Mononuclear cell (primary cell): ENCODE measurements around the gene JARID2. TPM values are rescaled to one million over a fixed set of nuclear protein-coding genes. Genes with fewer than 3 reads are reported as not detected.
"Not testable (repeated sequence)": the region's sequence is repeated elsewhere in the genome, so short reads cannot be mapped to it uniquely, and the experiment has no call there.

Experiments used
- H3K27me3 ChIP-seq: 2 replicates; pipeline ENCODE4 v1.6.0; 2011; ENCODE audit warnings: low read length, control low read depth; ENCODE audit not compliant: insufficient read depth
- H3K4me1 ChIP-seq: 2 replicates; pipeline ENCODE4 v1.5.1; 2011; ENCODE audit warnings: mild to moderate bottlenecking, low read length, control low read depth; ENCODE audit not compliant: insufficient read depth
- H3K4me3 ChIP-seq: 2 replicates; pipeline ENCODE4 v1.5.1; 2011; ENCODE audit warnings: mild to moderate bottlenecking, low read length, moderate library complexity
- H3K9me3 ChIP-seq: 2 replicates; pipeline ENCODE4 v1.5.1; 2011; ENCODE audit warnings: low read depth, mild to moderate bottlenecking, control low read depth, low read length
- total RNA-seq: library from RNA; depleted of rRNA; stranded (reverse); fragments of >200 nt; gene quantifications from one replicate; pipeline ENCODE4 v1.2.3, GENCODE V29; 2012

JARID2 gene
- total RNA-seq, 1 donor = 74.8 TPM

DNA sequence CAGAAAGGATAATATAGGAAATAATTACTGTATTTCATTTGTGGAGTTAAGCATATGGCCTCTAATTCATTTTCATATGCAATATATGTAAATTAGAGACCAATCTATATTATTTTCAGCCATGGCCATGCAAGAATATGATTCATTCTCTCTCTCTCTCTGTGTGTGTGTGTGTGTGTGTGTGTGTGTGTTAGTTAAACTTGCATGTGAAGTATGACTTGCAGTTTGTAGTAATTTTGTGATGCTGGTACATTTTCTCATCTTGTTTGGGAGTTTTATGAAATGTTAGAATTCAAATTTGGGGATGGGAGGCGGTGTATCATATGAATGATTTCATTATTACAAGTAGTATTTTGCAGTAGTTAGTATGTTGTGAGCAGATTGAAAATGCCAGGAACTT lies 74.8 kb downstream of the JARID2 start:
- peaks cover 63% of the 10 kb centered on the region for H3K4me1 ChIP-seq
- no peaks in the 10 kb centered on the region for H3K9me3 ChIP-seq
- H3K4me3 ChIP-seq = no peak overlapping the region
- no peaks in the 10 kb centered on the region for H3K27me3 ChIP-seq

DNA sequence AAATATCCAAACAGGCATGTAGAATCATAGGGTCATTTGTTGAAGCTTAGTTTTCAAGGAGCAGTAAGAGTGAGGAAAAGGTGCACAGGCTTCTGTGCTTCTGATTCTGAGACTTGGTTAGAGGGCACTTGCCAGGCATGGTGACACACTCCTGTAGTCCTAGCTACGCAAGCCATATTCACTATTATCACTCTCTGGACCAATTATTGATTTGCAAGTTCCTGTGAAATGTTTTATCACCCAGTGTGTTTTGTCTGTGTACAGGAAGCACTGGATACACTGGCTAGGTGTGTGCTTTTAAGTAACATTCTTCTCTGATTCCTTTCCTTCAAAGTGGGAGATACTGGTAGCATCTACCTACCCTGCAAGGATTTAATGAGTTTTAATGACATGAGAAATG lies 76.3 kb downstream of the JARID2 start:
- Histone ChIP-seq H3K27me3 (no peaks in the 10 kb centered on the region), H3K9me3 (no peaks in the 10 kb centered on the region), H3K4me1 (peaks cover 66% of the 10 kb centered on the region), H3K4me3 (no peak overlapping the region)

DNA sequence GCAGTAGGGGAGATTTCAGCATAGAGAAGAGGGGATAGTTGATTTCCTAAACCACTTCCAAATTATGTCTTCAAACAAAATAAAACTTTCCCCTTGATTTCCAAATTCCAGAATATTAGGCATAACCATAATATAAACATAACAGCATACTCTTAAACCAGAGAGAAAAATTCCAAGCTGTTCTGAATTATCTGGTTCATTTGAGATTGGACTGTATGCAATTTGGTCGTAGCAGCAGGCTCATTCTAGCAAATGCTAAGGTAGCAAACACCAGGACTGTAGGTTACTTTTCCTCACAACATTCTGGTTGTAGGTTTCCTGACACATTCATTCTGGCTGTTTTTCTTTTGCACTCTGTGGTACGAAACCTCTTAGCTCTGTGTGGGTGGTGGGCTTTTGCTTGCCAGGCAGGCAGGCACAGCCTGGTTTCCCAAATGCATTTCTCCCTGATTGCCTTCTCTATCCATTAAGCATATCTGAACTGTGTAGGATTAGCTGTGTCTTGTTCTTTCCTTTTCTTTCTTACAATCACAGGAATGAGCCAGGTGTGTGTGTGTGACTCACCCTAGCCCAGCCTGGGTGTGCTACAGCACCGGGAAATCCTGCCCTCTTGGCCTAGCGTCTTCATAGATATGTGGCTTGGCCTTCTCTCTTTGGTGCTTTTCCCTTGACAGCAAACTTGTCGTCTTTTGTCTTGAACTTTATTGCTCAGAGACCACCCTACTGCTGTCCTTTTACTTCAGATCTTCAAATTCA lies 77.1 kb downstream of the JARID2 start:
- H3K27me3 ChIP-seq = no peaks in the 10 kb centered on the region
- no peaks in the 10 kb centered on the region for H3K9me3 ChIP-seq
- peaks cover 66% of the 10 kb centered on the region for H3K4me1 ChIP-seq

DNA sequence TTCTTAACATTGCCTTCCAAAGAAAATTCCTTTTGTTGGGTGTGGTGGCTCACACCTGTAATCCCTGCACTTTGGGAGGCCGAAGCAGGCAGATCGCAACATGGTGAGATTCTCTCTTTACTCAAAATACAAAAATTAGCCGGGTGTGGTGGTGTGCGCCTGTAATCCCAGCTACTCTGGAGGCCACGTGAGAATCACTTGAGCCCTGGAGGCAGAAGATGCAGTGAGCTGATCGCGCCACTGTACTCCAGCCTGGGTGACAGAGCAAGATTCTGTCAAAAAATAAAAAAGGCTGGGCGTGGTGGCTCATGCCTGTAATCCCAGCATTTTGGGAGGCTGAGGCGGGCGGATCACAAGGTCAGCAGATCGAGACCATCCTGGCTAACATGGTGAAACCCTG lies 77.7 kb downstream of the JARID2 start:
- H3K4me3 ChIP-seq, H3K9me3 ChIP-seq, H3K27me3 ChIP-seq: not testable (repeated sequence)
- peaks cover 64% of the 10 kb centered on the region for H3K4me1 ChIP-seq

More for the DNA sequence above, 77.1 kb downstream of the JARID2 start:
- H3K4me3 ChIP-seq = no peak overlapping the region

DNA sequence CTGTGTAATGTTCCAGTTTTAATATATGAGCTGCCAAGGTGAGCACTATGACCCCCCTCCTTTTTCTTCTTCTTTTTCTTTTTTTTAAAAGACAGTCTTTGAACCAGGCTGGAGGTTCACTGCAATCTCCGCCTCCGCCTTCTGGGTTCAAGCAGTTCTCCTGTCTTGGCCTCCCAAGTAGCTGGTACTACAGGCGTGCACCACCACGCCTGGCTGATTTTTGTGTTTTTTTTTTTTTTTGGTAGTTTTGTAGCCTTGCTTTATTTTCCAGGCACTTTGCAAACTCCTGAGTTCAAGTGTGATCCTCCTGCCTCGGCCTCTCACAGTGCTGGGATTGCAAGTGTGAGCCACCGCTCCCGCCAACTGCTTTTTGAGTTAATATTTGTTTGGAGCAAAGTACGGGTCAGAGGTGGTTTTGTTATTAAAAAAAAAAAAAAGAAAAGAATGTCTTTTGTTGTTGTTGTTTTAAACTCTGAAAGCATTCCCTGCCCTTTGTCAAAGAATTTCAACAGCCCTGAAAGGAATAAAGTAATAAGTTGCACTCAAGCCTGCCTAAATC lies 78.6 kb downstream of the JARID2 start:
- no peaks in the 10 kb centered on the region for H3K9me3 ChIP-seq
- H3K4me1 ChIP-seq = peaks cover 65% of the 10 kb centered on the region
- H3K4me3 ChIP-seq = no peak overlapping the region
- H3K27me3 ChIP-seq = no peaks in the 10 kb centered on the region

DNA sequence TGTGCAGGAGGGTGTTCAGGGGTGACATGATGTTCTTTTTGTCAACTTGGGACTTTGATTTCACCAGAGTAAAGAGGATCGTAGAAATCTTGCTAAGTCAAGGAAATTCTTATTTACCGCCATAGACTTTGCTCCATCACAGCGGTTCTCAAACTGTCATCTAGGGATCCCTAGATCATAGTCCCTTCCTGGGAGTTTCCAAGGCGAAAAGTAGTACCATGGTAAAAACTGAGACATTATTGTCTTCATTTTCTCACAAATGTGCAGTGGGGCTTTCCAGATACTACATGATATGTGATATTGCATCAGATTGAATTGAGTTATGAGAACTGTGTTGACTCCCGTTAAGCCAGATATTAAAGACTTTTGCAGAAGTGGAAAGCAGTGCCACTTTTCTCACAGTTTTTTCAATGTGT lies 79.7 kb downstream of the JARID2 start:
- Histone ChIP-seq H3K27me3 (no peaks in the 10 kb centered on the region), H3K4me3 (no peak overlapping the region), H3K9me3 (no peaks in the 10 kb centered on the region), H3K4me1 (peaks cover 70% of the 10 kb centered on the region)

DNA sequence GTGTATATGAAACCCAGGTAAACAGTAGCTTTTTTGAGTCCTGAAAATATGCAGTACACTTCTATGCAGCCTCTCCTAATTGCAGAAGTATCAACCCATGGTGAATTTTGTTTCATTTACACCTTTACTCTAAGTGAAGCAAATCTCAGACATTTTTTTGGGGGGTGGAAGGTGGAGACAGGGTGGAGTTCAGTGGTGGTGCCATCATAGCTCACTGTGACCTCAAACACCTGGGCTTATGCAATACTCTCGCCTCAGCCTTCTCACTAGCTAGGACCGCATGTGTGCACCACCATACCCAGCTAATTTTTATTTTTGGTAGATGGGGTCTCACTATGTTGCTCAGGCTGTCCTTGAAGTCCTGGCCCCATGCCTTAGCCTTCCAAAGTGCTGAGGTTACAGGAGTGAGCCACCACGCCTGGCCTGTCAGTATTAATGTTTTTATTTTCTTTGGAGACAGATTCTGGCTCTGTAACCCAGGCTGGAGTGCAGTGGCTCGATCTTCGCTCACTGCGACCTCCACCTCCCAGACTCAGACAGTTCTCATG lies 80.3 kb downstream of the JARID2 start:
- Histone ChIP-seq H3K27me3 (no peaks in the 10 kb centered on the region), H3K9me3 (no peaks in the 10 kb centered on the region), H3K4me1 (peaks cover 76% of the 10 kb centered on the region), H3K4me3 (no peak overlapping the region)

DNA sequence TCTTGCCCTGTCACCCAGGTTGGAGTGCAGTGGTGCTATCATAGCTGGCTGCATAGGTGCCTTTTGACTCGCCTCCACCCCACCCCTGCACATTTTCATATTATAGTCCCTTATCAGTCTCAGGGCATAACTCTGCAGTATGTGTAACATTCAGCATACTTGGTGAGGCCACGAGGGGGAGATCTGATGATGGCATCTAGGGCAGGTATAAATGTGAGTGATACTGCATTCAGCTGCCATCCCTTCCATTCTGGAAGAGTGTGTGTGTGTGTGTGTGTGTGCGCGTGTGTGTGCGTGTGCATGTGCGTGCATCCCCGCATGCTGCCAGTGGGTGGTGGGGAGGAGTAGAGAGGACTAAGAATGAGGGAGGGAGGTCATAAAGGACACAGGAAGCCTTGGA lies 81.4 kb downstream of the JARID2 start:
- Histone ChIP-seq H3K4me1 (peaks cover 85% of the 10 kb centered on the region), H3K4me3 (no peak overlapping the region), H3K9me3 (no peaks in the 10 kb centered on the region), H3K27me3 (no peaks in the 10 kb centered on the region)

DNA sequence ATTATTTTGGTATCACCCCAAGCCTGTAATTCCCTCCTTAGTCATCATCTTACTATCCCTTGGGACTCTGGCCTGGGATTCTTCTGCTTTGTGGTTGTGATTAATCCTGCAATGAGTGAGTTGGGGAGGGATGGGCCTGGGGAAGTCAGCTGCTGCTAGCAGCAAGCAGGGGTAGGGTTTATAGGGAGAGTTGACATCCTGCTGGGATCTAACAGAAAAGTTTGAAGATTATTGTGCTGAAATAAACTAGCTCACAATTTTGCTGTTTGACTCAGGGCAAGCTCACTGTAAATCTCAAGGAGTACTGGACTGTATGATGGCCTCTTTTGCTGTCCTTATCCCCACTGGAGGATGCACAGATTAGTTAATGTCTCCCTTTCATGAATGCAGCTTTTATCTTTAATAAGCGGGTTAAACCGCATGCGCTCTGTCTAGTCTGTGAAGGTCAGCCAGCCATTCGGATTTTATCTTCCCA lies 83.4 kb downstream of the JARID2 start:
- H3K27me3 ChIP-seq = no peaks in the 10 kb centered on the region
- peaks cover 84% of the 10 kb centered on the region for H3K4me1 ChIP-seq

DNA sequence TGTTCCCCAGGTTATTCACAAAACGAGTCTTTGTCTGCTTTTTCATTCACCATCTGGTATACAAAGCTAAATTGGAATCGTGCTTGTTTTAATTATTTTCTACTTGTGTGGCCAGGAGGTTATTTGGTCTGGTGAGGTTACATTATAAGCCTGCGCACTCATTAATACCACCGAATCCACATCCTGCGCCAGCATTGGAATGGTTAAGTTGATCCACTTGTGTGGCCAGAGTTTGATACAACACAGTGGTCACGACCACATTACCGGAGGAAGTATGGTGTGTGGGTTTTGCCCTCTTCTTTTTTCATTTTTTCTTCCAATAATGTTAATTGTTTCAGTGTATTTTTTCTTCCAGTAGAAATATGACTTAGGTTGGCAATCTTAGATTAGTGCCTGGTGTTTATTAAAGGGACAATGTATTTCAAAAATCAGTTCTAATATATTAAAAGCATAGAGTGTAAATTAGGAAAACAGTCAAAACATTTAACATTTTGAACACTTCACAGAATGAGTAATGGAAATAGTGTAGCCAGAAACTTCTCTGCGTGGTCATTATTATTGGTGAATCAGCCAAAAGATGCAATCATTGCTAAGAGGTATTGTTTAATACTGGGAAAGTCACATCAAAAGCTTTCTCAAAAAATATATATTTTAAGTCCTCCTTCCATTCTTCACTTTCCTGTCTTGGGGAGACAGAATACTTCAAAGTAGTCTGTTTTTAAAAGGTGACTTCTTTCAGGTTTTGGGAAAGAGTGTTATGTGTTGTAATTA lies 84.5 kb downstream of the JARID2 start:
- no peak overlapping the region for H3K4me3 ChIP-seq
- H3K9me3 ChIP-seq = no peaks in the 10 kb centered on the region
- H3K4me1 ChIP-seq = peaks cover 83% of the 10 kb centered on the region
- no peaks in the 10 kb centered on the region for H3K27me3 ChIP-seq

More for the DNA sequence above, 83.4 kb downstream of the JARID2 start:
- H3K9me3 ChIP-seq = no peaks in the 10 kb centered on the region
- no peak overlapping the region for H3K4me3 ChIP-seq

DNA sequence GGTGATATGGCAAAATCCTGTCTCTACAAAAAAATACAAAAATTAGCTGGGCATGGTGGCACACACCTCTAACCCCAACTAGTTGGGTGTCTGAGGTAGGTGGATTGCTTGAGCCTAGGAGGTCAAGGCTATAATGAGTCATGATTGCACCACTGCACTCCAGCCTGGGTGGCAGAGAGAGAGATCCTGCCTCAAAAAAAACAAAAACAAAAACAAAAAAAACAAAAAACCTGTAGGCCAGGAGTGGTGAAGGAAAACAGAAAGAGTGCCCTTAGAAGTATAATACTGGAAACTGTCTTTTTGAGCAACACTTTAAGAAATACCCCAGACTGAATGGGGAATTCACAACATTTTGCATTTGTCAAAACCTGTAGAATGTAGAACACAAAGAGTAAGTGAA lies 85.3 kb downstream of the JARID2 start:
- no peaks in the 10 kb centered on the region for H3K27me3 ChIP-seq
- H3K9me3 ChIP-seq = no peaks in the 10 kb centered on the region
- peaks cover 83% of the 10 kb centered on the region for H3K4me1 ChIP-seq
- H3K4me3 ChIP-seq = no peak overlapping the region

DNA sequence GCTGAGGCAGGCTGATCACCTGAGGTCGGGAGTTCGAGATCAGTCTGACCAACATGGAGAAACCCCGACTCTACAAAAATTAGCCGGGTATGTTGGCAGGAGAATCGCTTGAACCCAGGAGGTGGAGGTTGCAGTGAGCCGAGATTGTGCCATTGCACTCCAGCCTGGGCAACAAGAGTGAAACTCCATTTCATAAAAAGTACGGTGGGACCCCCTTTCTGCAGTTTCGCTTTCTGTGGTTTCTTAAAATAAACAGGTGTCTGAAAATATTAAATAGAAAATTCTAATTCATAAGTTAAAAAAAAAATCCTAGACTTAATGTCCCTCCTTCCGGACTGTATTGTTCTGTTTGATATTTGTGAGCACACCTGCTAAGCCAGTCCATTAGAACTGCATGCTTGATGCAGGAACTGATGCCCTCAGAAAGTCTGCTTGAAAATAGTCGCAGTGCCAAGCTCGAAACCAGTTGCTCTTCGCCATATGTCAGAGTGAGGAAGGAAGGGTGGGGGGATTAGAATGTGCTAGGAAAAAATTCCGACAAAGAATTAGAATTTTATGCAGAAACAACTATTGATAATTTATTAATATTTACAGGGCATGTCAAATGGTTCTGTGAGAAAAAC lies 85.9 kb downstream of the JARID2 start:
- Histone ChIP-seq H3K4me3 (no peak overlapping the region), H3K4me1 (peaks cover 82% of the 10 kb centered on the region), H3K9me3 (no peaks in the 10 kb centered on the region), H3K27me3 (no peaks in the 10 kb centered on the region)

DNA sequence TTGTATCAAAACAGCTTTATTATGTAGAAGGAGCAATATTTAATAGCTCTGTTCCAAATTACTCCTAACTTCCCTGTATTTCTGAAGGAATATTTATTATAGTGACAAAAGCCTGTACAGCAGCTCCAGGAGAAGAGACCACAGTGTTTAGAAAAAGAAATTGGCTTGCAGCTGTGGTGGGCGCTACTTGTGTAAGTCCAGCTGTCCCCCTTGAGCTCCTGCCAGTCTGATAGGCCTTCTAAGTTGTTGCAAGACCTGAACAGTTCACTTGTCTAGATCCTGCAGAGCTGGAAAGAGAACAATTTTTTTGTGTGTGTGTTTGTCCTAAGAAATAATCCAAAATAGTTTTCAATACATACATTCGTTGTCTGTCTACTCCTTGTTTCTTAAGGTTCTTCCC lies 86.6 kb downstream of the JARID2 start:
- peaks cover 82% of the 10 kb centered on the region for H3K4me1 ChIP-seq
- H3K4me3 ChIP-seq = no peak overlapping the region

DNA sequence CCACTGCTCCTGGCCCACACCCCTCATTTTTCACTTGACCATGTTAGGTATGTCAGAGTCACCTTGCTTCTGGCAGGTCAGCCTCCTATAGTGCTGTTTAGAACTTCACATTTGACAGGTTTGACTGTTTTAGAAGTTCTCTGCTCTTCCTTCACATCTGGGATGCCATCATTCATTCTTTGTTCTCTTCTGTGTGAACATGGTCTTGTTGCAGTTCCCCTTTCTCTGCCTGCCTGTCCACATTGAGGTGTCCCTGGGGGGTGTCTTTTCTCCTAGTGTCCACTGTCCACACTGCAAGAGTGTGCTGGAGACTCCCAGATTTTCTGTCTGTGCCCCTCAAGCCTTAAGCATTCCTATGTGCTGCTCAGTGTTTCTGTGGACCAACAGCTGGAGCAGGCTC lies 89.5 kb downstream of the JARID2 start:
- Histone ChIP-seq H3K4me1 (peaks cover 83% of the 10 kb centered on the region), H3K4me3 (no peak overlapping the region), H3K9me3 (no peaks in the 10 kb centered on the region), H3K27me3 (no peaks in the 10 kb centered on the region)

More for the DNA sequence above, 86.6 kb downstream of the JARID2 start:
- Histone ChIP-seq H3K9me3 (no peaks in the 10 kb centered on the region), H3K27me3 (no peaks in the 10 kb centered on the region)

DNA sequence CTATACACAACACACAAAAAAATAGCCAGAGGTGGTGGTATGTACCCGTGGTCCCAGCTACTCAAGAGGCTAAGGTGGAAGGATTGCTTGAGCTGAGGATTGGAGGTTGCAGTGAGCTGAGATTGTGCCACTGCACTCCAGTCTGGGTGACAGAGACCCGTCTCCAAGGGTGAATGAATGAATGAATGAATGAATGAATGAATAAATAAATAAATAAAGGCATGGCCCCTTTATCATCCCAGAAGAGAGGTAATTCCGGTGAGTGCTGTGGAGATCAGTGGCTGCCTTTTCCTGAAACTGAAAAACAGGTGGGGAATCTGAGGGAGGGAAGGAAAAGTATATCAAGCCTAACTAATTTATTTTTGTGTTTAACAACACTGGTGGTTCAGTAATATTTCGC lies 90.0 kb downstream of the JARID2 start:
- peaks cover 83% of the 10 kb centered on the region for H3K4me1 ChIP-seq
- no peaks in the 10 kb centered on the region for H3K9me3 ChIP-seq
- H3K4me3 ChIP-seq = no peak overlapping the region
- H3K27me3 ChIP-seq = no peaks in the 10 kb centered on the region
